Tongue (tissue), 3 donors: ENCODE results near the gene GOLPH3L. TPM values are rescaled to one million over a fixed set of nuclear protein-coding genes. Genes with fewer than 3 reads are reported as not detected.
"Not testable (repeated sequence)": the region's sequence is repeated elsewhere in the genome, so short reads cannot be mapped to it uniquely, and the experiment has no call there.

Experiments used
- DNase-seq: peaks from one replicate; pipeline ENCODE4 v3.0.0-alpha.2; 2015
- small RNA-seq: library from RNA; depleted of rRNA; stranded (forward); fragments of <200 nt; gene quantifications from one replicate; pipeline ENCODE3, GENCODE V24; 2014; ENCODE audit warnings: low replicate concordance
- total RNA-seq: library from RNA; depleted of rRNA; stranded (reverse); fragments of >200 nt; gene quantifications from one replicate; pipeline ENCODE4 v1.2.3, GENCODE V29; 2014

The GOLPH3L gene
- total RNA-seq, 1 donor from 2014 or later = 15.5 TPM

- no peak for DNase-seq
Measured at GRCh38 chr1:150615346-150616201, 81.4 kb downstream of the GOLPH3L start.

GRCh38 chr1:150613061-150613920, 83.7 kb downstream of the GOLPH3L start:
- DNase-seq = peak; percentile 52

- no peak for DNase-seq
Measured at GRCh38 chr1:150612014-150612345, 85.0 kb downstream of the GOLPH3L start.

GRCh38 chr1:150610576-150610975, 86.4 kb downstream of the GOLPH3L start:
- no peak for DNase-seq

- peak; percentile 22 for DNase-seq
Measured at GRCh38 chr1:150609732-150610131, 87.2 kb downstream of the GOLPH3L start.

- DNase-seq = no peak
Measured at GRCh38 chr1:150606463-150607142, 90.4 kb downstream of the GOLPH3L start.

GRCh38 chr1:150605451-150605731, 91.6 kb downstream of the GOLPH3L start:
- not testable (repeated sequence) for DNase-seq

GRCh38 chr1:150604226-150604588, 92.7 kb downstream of the GOLPH3L start:
- no peak for DNase-seq

- no peak for DNase-seq
Measured at GRCh38 chr1:150603711-150604110, 93.2 kb downstream of the GOLPH3L start.

- DNase-seq = not testable (repeated sequence)
Measured at GRCh38 chr1:150602372-150602771, 94.6 kb downstream of the GOLPH3L start.

GRCh38 chr1:150601540-150601939, 95.4 kb downstream of the GOLPH3L start:
- DNase-seq = no peak

- DNase-seq = not testable (repeated sequence)
Measured at GRCh38 chr1:150598346-150598745, 98.6 kb downstream of the GOLPH3L start.

GRCh38 chr1:150596976-150597375, 100.0 kb downstream of the GOLPH3L start:
- no peak for DNase-seq

Small RNA genes lying within 50 kb of the gene (small RNA-seq; reads per million reads assigned to genes)
- gene RF00015 = not detected
- gene RF00561 = not detected
- gene RNU6-1042P = not detected

Other genes with a start within 250 kb of the GOLPH3L start
- gene TARS2, start 209.7 kb downstream of the GOLPH3L start, total RNA-seq = 18.7 TPM
- gene ECM1, start 189.0 kb downstream of the GOLPH3L start, total RNA-seq = 19.3 TPM
- not detected for gene FALEC, start 181.4 kb downstream of the GOLPH3L start, total RNA-seq
- gene ADAMTSL4, start 147.7 kb downstream of the GOLPH3L start, total RNA-seq = 50.4 TPM
- 256 TPM for gene MCL1, start 117.5 kb downstream of the GOLPH3L start, total RNA-seq
- gene ENSA, start 67.5 kb downstream of the GOLPH3L start, total RNA-seq = 110 TPM
- gene HORMAD1, start 23.7 kb upstream of the GOLPH3L start, total RNA-seq = not detected
- 17.6 TPM for gene CTSS, start 68.6 kb upstream of the GOLPH3L start, total RNA-seq
- gene CTSK, start 111.1 kb upstream of the GOLPH3L start, total RNA-seq = 85.3 TPM
- gene ARNT, start 179.4 kb upstream of the GOLPH3L start, total RNA-seq = 60.7 TPM
- gene CTXND2, start 190.0 kb upstream of the GOLPH3L start, total RNA-seq = not detected
- gene SETDB1, start 229.2 kb upstream of the GOLPH3L start, total RNA-seq = 31.0 TPM